NOMO-1 treated with DMSO at 0.1 percent for 48 hours (cell line): ENCODE data around the gene NPHP4.

ENCODE experiments used
- DNase-seq: peaks from one replicate; lab custom pipeline; 2025; ENCODE audit not compliant: unreplicated experiment; lab: John Stamatoyannopoulos, UW

Gene NPHP4

DNA sequence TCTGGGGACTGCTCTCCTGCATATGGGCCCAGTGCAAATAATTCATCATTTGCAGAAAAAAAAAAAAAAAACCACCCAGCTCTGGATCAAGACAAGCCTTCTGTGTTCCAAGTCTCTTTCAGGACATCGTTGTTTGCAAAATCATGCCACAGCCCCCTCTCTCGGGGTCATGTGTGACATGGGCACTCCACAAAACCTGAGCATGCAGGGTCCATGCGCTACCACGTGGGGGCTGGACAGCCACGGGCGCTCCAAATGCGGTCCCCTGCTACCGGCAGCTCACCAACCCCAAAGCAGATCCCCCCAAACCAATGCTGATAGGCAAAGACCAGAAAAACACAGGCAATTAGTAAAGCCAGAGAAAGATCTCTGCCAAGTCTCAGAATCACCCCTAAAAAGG lies 17.6 kb downstream of the NPHP4 start:
- DNase-seq: no peak

DNA sequence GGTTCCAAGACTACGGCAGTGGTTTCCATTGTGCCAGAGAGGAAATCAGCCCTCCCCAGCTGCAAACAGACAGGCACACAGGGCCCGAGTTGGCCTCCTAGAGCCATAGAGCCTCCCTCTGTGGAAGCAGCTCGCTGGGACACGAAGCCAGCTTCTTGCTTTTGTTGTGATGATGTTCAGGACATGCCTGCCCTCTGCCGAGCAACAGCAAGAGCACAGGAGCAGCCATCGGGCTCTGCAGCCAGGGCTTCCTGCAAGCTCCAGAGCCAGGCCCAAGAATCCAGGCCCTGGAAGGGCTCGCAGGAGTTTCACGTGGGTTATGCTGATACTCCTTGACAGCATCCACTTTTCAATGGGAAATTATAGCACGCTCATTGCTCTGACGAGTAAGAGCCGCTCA lies 18.5 kb downstream of the NPHP4 start:
- DNase-seq: no peak

DNA sequence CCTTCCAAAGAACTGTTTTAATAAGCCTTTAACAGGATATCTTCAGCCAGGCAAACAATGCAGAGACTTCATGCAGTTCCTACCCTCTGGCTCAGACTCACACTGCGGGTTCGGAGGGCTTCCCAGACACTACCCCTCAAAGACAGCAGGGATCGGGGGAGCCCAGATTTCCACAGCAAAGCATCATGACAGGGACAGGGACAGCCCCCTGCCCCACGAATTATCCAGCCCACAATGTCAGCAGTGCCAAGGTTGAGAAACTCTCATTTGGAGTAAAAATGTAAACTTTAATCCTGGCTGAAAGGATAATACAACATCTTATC lies 20.1 kb downstream of the NPHP4 start:
- DNase-seq: no peak

GRCh38 chr1:5971471-5972197 lies 20.6 kb downstream of the NPHP4 start:
- no peak for DNase-seq

DNA sequence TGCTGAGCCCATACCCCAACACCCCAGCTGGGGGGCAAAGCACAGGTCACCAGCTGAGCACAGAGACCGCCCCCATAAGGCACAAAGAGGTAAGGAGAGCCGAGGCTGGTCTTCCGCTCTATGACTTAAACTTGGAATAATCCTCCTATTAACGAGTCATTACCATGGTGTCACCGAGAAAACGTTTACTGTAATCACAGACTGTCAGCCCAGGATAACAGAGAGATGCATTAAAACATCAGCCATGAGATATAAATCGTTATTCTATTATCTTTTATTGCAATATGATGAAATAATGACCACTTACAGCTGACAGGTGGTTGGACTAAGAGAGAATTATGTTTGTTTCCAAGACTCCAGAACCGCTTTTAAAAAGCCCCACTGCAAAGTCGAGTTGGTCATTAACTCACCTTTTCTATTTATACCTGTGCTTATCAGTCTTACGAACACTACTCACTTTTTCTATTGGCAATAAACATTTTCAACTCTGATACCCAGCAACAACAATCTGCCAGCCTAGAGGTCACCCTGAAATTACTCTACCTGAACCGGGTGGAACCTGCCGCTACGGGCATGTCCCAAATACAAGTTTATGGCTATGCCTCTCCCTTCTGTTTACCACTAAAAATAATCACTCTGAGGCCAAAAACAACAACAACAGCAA lies 21.5 kb downstream of the NPHP4 start:
- DNase-seq: no peak

GRCh38 chr1:5969168-5969567 lies 23.1 kb downstream of the NPHP4 start:
- no peak for DNase-seq

GRCh38 chr1:5968161-5968736 lies 24.0 kb downstream of the NPHP4 start:
- no peak for DNase-seq

- DNase-seq: no peak
Measured at GRCh38 chr1:5967351-5968160, 24.7 kb downstream of the NPHP4 start.

GRCh38 chr1:5966543-5967205 lies 25.6 kb downstream of the NPHP4 start:
- DNase-seq: no peak

- DNase-seq: no peak
Measured at GRCh38 chr1:5965586-5966131, 26.6 kb downstream of the NPHP4 start.

DNA sequence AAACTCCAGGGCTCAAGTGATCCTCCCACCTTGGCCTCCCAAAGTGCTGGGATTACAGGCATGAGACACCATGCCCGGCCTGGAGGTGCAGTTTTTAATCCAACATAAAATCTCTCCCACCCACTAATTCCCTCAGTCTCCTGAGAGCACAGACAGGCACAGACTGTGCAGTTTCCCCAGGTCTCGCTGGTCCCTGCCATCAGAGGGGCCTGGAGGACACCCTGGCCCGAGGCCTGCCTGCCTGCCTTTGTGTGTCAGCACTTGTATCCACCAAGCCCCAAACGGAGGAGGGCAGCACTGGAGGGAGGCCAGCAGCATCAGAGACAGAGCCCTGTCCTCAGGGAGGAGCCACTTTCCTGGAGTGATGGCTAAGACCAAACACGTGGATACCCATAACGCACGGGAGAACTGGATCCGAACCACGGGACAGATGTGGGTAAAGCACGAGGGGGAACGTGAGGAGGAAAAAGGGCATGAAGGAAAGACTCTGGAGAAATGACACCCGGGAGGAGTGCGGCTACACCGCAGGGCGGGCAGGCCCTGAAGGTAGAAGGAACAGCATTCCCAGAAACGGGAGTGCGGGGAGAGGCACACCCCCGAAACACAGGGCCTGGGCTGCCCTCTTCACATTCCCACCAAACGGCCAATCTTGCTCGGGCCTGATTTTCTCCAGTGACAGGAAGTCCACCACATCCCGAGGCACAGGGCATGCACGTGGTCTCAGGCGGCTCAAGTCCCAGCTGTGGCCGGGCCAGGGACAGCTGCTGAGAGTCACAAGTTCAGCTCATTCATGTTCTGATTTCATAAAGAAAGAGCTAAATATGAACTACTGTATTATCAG lies 29.7 kb downstream of the NPHP4 start:
- no peak for DNase-seq

GRCh38 chr1:5961601-5962000 lies 30.6 kb downstream of the NPHP4 start:
- DNase-seq: no peak

- DNase-seq: no peak
Measured at GRCh38 chr1:5960336-5960735, 31.9 kb downstream of the NPHP4 start.

DNA sequence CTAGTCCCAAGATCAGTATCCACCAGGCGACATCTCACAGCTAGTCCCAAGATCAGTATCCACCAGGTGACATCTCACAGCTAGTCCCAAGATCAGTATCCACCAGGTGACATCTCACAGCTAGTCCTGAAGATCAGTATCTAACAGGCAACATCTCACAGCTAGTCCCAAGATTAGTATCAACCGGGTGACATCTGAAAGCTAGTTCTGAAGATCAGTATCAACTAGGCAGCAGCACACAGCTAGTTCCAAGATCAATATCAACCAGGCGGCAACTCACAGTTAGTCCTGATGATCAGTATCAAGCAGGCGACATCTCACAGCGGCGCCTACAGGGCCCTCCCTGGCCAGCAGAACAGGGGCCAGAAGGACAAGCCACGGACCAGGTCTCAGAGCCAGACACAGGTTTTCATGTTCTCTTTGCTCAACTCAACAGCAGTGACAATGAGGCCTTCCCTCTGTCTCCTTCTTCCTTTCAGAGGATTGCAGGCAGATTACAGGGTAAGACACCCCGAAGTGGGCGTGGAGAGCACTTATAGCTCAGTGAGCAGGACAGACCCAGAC lies 32.5 kb downstream of the NPHP4 start:
- no peak for DNase-seq

DNA sequence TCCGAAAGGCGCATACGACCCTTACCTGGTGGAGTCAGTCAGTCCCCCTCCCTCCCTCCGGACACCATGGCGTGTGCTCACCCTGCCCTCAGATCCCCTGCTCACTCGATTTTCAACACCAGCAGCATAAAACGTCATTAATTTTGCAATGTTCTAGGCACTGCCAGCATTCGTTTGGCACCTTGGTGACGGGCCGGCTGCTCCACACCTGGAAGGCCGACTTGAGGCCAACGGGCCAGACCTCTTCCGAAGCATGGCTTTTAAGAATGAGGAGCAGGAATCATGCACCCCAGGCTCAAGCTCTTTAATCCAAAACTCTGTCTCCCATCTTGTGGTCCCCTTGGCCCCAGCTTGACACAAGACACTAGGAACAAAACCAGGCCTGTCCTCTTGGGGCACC lies 33.1 kb downstream of the NPHP4 start:
- DNase-seq: no peak

DNA sequence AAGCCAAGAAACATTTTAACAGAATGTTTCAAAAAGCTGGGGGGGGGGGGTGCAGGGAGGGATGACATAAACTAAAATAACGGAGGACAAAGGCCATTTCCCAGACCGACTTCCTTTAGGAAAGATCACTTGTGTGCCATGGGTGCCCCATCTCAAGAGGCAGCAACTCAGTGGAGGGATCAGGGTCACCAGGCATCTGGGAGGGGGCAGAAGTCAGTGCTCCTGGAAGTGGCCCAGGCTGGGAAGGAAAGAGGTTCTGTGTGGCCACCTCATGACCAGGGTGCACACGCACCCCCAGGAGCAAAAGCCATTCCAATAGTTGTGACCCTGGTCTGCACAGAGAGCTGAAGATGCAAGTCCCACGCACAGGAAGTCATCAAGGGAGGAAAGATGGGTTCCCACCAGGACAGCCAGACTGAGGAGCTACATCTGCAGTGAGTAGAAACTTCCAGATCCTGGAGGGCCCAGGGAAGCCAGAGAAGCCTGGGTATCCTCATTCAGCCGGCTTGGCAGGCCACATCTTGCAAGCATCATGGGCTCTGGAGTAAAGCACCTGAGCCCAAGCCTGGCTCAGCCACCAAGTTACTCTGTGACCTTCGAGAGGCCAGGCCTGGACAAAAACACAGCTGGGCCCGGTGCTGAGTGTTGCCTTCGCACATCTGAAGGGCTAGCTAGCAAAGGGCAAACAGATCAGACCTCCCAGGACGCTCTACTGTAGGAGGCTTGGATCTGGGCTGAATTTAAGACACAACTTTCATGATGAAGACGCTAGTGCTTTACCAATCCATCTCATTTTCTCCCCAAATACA lies 36.0 kb downstream of the NPHP4 start:
- no peak for DNase-seq

DNA sequence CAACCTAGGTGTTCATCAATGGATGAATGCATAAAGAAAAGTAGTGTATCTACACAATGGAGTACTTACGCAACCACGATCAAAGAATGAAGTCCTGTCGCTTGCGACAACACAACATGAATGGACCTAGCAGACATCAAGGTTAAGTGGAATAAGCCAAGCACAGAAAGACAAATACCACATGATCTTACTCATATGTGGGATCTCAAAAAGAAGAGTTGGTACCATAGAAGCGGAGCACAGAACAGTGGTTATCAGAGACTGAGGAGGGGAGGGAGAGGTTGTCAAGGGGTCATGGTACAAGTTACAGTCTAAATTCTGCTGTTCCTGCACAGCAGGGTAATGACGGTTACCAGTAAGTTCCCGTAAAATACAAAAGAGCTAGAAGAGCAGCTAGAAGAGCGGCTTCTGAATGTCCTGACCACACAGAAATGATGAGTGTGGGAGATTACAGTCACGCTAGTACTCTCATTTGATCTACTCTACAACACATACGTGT lies 36.7 kb downstream of the NPHP4 start:
- no peak for DNase-seq

- no peak for DNase-seq
Measured at GRCh38 chr1:5954964-5955363, 37.3 kb downstream of the NPHP4 start.

DNA sequence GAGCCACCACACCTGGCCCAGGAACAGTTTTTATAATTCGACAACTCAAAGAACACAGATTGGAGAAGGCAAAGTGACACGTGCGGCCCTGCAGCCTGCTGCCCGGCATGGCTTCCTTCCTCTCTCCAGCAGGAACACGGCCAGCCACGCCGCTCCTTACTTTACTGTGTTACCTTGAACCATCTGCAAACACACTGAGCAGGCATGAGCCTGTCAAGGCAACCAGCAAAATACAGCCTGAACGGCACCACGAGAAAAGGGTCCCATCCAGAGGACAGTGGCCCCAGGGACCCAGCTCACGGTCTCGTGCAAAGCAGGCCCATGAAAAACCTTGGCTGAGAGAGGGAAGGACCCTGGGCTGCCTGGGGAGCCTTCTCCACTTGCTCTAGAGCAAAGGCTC lies 38.8 kb downstream of the NPHP4 start:
- DNase-seq: no peak
